Measurements from ENCODE around the gene PADI6.

The PADI6 gene

GRCh38 chr1:17359031-17359430, 13.0 kb upstream of the PADI6 start:
- Histone ChIP-seq H3K4me3 (ENCODE audit: low read depth in 1 of 2, low read length in 2 of 2) (no peak overlapping the region), H3K9me3 (ENCODE audit: low read length) (no peaks in the 10 kb centered on the region), H3K27ac (ENCODE audit: low read depth, low read length) (no peak overlapping the region), H3K9ac (ENCODE audit: low read length) (no peak overlapping the region), H3K4me1 (ENCODE audit: insufficient read depth, low read length) (no peaks in the 10 kb centered on the region), H3K36me3 (ENCODE audit: insufficient read depth, low read length) (no peaks in the 10 kb centered on the region), H3K27me3 (ENCODE audit: control insufficient read depth in 1 of 2, insufficient read depth in 2 of 2, low read length in 2 of 2) (peaks cover 0 to 12% of the 10 kb centered on the region in 2 donors)

- Histone ChIP-seq H3K9me3 (ENCODE audit: low read length) (no peaks in the 10 kb centered on the region), H3K27ac (ENCODE audit: low read depth, low read length) (no peak overlapping the region), H3K27me3 (ENCODE audit: control insufficient read depth in 1 of 2, insufficient read depth in 2 of 2, low read length in 2 of 2) (peaks cover 0 to 18% of the 10 kb centered on the region in 2 donors), H3K4me1 (ENCODE audit: insufficient read depth, low read length) (no peaks in the 10 kb centered on the region), H3K9ac (ENCODE audit: low read length) (no peak overlapping the region), H3K4me3 (ENCODE audit: low read depth in 1 of 2, low read length in 2 of 2) (no peak overlapping the region), H3K36me3 (ENCODE audit: insufficient read depth, low read length) (no peaks in the 10 kb centered on the region)
Measured at GRCh38 chr1:17359808-17360207, 12.2 kb upstream of the PADI6 start.

- Histone ChIP-seq H3K36me3 (ENCODE audit: insufficient read depth, low read length) (no peaks in the 10 kb centered on the region), H3K27me3 (ENCODE audit: control insufficient read depth in 1 of 2, insufficient read depth in 2 of 2, low read length in 2 of 2) (peaks cover 0 to 18% of the 10 kb centered on the region in 2 donors), H3K4me1 (ENCODE audit: insufficient read depth, low read length) (no peaks in the 10 kb centered on the region)
Measured at GRCh38 chr1:17360272-17360956, 11.6 kb upstream of the PADI6 start.

GRCh38 chr1:17361687-17362086, 10.3 kb upstream of the PADI6 start:
- Histone ChIP-seq H3K27ac (ENCODE audit: low read depth, low read length) (no peak overlapping the region), H3K36me3 (ENCODE audit: insufficient read depth, low read length) (no peaks in the 10 kb centered on the region), H3K4me3 (ENCODE audit: low read depth in 1 of 2, low read length in 2 of 2) (no peak overlapping the region), H3K27me3 (ENCODE audit: control insufficient read depth in 1 of 2, insufficient read depth in 2 of 2, low read length in 2 of 2) (peaks cover 0 to 21% of the 10 kb centered on the region in 2 donors), H3K9ac (ENCODE audit: low read length) (no peak overlapping the region), H3K9me3 (ENCODE audit: low read length) (no peaks in the 10 kb centered on the region), H3K4me1 (ENCODE audit: insufficient read depth, low read length) (no peaks in the 10 kb centered on the region)

More at GRCh38 chr1:17360272-17360956, 11.6 kb upstream of the PADI6 start:
- Histone ChIP-seq H3K27ac (ENCODE audit: low read depth, low read length) (no peak overlapping the region), H3K9ac (ENCODE audit: low read length) (no peak overlapping the region), H3K9me3 (ENCODE audit: low read length) (no peaks in the 10 kb centered on the region), H3K4me3 (ENCODE audit: low read depth in 1 of 2, low read length in 2 of 2) (no peak overlapping the region)

GRCh38 chr1:17363351-17363750, 8.6 kb upstream of the PADI6 start:
- Histone ChIP-seq H3K9ac (ENCODE audit: low read length) (no peak overlapping the region), H3K36me3 (ENCODE audit: insufficient read depth, low read length) (no peaks in the 10 kb centered on the region), H3K4me3 (ENCODE audit: low read depth in 1 of 2, low read length in 2 of 2) (no peak overlapping the region), H3K27ac (ENCODE audit: low read depth, low read length) (no peak overlapping the region), H3K9me3 (ENCODE audit: low read length) (no peaks in the 10 kb centered on the region), H3K4me1 (ENCODE audit: insufficient read depth, low read length) (no peaks in the 10 kb centered on the region), H3K27me3 (ENCODE audit: control insufficient read depth in 1 of 2, insufficient read depth in 2 of 2, low read length in 2 of 2) (peaks cover 0 to 26% of the 10 kb centered on the region in 2 donors)

- no peak overlapping the region for H3K27ac ChIP-seq (ENCODE audit: low read depth, low read length)
- H3K9ac ChIP-seq (ENCODE audit: low read length), result no peak overlapping the region
- no peak overlapping the region for H3K4me3 ChIP-seq (ENCODE audit: low read depth in 1 of 2, low read length in 2 of 2)
- H3K36me3 ChIP-seq (ENCODE audit: insufficient read depth, low read length), result no peaks in the 10 kb centered on the region
- no peaks in the 10 kb centered on the region for H3K9me3 ChIP-seq (ENCODE audit: low read length)
- H3K4me1 ChIP-seq (ENCODE audit: insufficient read depth, low read length), result no peaks in the 10 kb centered on the region
- peaks cover 0 to 26% of the 10 kb centered on the region in 2 donors for H3K27me3 ChIP-seq (ENCODE audit: control insufficient read depth in 1 of 2, insufficient read depth in 2 of 2, low read length in 2 of 2)
Measured at GRCh38 chr1:17363771-17364170, 8.2 kb upstream of the PADI6 start.

GRCh38 chr1:17365293-17365692, 6.7 kb upstream of the PADI6 start:
- H3K4me1 ChIP-seq (ENCODE audit: insufficient read depth, low read length), result no peaks in the 10 kb centered on the region
- H3K4me3 ChIP-seq (ENCODE audit: low read depth in 1 of 2, low read length in 2 of 2), result no peak overlapping the region
- H3K27me3 ChIP-seq (ENCODE audit: control insufficient read depth in 1 of 2, insufficient read depth in 2 of 2, low read length in 2 of 2), result peaks cover 0 to 26% of the 10 kb centered on the region in 2 donors

GRCh38 chr1:17369466-17369865, 2.5 kb upstream of the PADI6 start:
- no peak overlapping the region for H3K4me3 ChIP-seq (ENCODE audit: low read depth in 1 of 2, low read length in 2 of 2)
- no peaks in the 10 kb centered on the region for H3K9me3 ChIP-seq (ENCODE audit: low read length)
- peaks cover 0 to 9% of the 10 kb centered on the region in 2 donors for H3K27me3 ChIP-seq (ENCODE audit: control insufficient read depth in 1 of 2, insufficient read depth in 2 of 2, low read length in 2 of 2)
- H3K27ac ChIP-seq (ENCODE audit: low read depth, low read length), result no peak overlapping the region
- H3K4me1 ChIP-seq (ENCODE audit: insufficient read depth, low read length), result no peaks in the 10 kb centered on the region
- no peaks in the 10 kb centered on the region for H3K36me3 ChIP-seq (ENCODE audit: insufficient read depth, low read length)
- H3K9ac ChIP-seq (ENCODE audit: low read length), result no peak overlapping the region

More at GRCh38 chr1:17365293-17365692, 6.7 kb upstream of the PADI6 start:
- Histone ChIP-seq H3K9me3 (ENCODE audit: low read length) (no peaks in the 10 kb centered on the region), H3K9ac (ENCODE audit: low read length) (no peak overlapping the region), H3K27ac (ENCODE audit: low read depth, low read length) (no peak overlapping the region), H3K36me3 (ENCODE audit: insufficient read depth, low read length) (no peaks in the 10 kb centered on the region)

- H3K9ac ChIP-seq (ENCODE audit: low read length), result no peak overlapping the region
- H3K36me3 ChIP-seq (ENCODE audit: insufficient read depth, low read length), result no peaks in the 10 kb centered on the region
- no peak overlapping the region for H3K27ac ChIP-seq (ENCODE audit: low read depth, low read length)
- H3K4me1 ChIP-seq (ENCODE audit: insufficient read depth, low read length), result no peaks in the 10 kb centered on the region
- H3K9me3 ChIP-seq (ENCODE audit: low read length), result no peaks in the 10 kb centered on the region
- H3K27me3 ChIP-seq (ENCODE audit: control insufficient read depth in 1 of 2, insufficient read depth in 2 of 2, low read length in 2 of 2), result peaks cover 0 to 8% of the 10 kb centered on the region in 2 donors
- no peak overlapping the region for H3K4me3 ChIP-seq (ENCODE audit: low read depth in 1 of 2, low read length in 2 of 2)
Measured at GRCh38 chr1:17370618-17371017, 1.4 kb upstream of the PADI6 start.

GRCh38 chr1:17372955-17373354, 959 bp downstream of the PADI6 start:
- no peak overlapping the region for H3K27ac ChIP-seq (ENCODE audit: low read depth, low read length)
- no peak overlapping the region for H3K9ac ChIP-seq (ENCODE audit: low read length)
- H3K36me3 ChIP-seq (ENCODE audit: insufficient read depth, low read length), result no peaks in the 10 kb centered on the region
- H3K27me3 ChIP-seq (ENCODE audit: control insufficient read depth in 1 of 2, insufficient read depth in 2 of 2, low read length in 2 of 2), result no peaks in the 10 kb centered on the region
- no peak overlapping the region for H3K4me3 ChIP-seq (ENCODE audit: low read depth in 1 of 2, low read length in 2 of 2)
- no peaks in the 10 kb centered on the region for H3K9me3 ChIP-seq (ENCODE audit: low read length)
- no peaks in the 10 kb centered on the region for H3K4me1 ChIP-seq (ENCODE audit: insufficient read depth, low read length)

- Histone ChIP-seq H3K27me3 (ENCODE audit: control insufficient read depth in 1 of 2, insufficient read depth in 2 of 2, low read length in 2 of 2) (no peaks in the 10 kb centered on the region), H3K9me3 (ENCODE audit: low read length) (no peaks in the 10 kb centered on the region), H3K9ac (ENCODE audit: low read length) (no peak overlapping the region), H3K36me3 (ENCODE audit: insufficient read depth, low read length) (no peaks in the 10 kb centered on the region), H3K4me1 (ENCODE audit: insufficient read depth, low read length) (no peaks in the 10 kb centered on the region), H3K27ac (ENCODE audit: low read depth, low read length) (no peak overlapping the region), H3K4me3 (ENCODE audit: low read depth in 1 of 2, low read length in 2 of 2) (no peak overlapping the region)
Measured at GRCh38 chr1:17375651-17376050, 3.7 kb downstream of the PADI6 start.

- no peaks in the 10 kb centered on the region for H3K9me3 ChIP-seq (ENCODE audit: low read length)
- no peak overlapping the region for H3K9ac ChIP-seq (ENCODE audit: low read length)
- H3K27ac ChIP-seq (ENCODE audit: low read depth, low read length), result no peak overlapping the region
- no peaks in the 10 kb centered on the region for H3K4me1 ChIP-seq (ENCODE audit: insufficient read depth, low read length)
- H3K36me3 ChIP-seq (ENCODE audit: insufficient read depth, low read length), result no peaks in the 10 kb centered on the region
- H3K4me3 ChIP-seq (ENCODE audit: low read depth in 1 of 2, low read length in 2 of 2), result no peak overlapping the region
- H3K27me3 ChIP-seq (ENCODE audit: control insufficient read depth in 1 of 2, insufficient read depth in 2 of 2, low read length in 2 of 2), result no peaks in the 10 kb centered on the region
Measured at GRCh38 chr1:17377325-17377953, 5.4 kb downstream of the PADI6 start.
